ENCODE data around the gene PNMA1. TPM values are rescaled to one million over a fixed set of nuclear protein-coding genes. Genes with fewer than 3 reads are reported as not detected.

Gene PNMA1
- total and polyA plus RNA-seq, 9 of the 15 experiments (the other 6 are each of a cell fraction or from before 2014, with no cell fraction given) = 1.7 to 26.4 (median 8.7) TPM

DNA sequence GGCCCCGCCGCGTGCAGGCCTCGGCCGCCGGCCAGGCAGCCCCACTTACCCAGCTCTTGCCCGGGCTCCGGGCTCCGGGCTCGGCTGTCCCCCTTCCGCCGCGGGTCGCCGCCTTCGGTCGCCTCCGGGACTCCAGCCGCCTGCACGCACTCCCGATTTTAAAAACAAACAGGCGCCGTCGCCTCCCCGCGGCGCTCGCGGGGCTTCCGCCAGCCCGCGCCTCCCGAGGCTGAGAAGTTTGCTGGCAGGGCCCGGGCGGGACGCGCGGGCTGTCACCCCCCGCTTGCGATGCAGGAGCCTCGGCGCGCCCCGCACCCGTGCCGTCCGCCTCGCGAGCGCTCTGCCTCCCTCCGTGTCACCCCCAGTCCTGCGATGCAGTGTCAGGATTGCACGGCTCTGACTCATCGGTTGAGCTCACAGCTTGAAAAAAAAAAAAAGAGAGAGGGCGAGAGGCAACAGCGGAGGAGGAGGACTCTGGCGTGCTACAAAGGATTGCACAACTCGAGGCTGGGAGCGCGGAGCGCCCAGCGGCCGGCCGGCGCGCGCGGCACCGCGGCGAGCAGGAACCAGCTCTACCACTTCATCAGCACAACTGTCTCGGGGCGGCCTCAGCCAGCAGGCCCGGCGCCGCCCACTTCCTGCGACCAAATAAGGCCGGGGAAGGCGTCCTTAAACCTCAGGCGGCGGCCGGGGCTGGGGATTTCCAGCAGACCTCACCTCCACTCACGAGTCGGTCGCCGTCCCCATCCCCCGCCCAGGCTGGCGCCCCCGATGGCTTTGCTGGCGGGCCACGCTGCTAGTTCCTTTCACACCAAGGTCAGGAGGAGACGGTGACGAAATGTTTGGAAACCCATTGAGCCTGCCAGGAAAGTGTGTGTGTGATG lies 45.8 kb upstream of the PNMA1 start (continued):
- TF ChIP-seq, protein P1, sequence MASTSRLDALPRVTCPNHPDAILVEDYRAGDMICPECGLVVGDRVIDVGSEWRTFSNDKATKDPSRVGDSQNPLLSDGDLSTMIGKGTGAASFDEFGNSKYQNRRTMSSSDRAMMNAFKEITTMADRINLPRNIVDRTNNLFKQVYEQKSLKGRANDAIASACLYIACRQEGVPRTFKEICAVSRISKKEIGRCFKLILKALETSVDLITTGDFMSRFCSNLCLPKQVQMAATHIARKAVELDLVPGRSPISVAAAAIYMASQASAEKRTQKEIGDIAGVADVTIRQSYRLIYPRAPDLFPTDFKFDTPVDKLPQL (IDR thresholded peaks at IDR 0.05; ENCODE audit: extremely low read depth, insufficient read length) = no peak
- TF ChIP-seq TSC22D4 (tag; IDR thresholded peaks at IDR 0.05) (no peak), ZNF830 (CRISPR knock-in tag; IDR thresholded peaks at IDR 0.05) (no peak), ZNF384 (IDR thresholded peaks at IDR 0.05; ENCODE audit: low read depth, low read length) (peak; percentile 99), ZNF274 (IDR thresholded peaks at IDR 0.05; ENCODE audit: borderline replicate concordance, low read depth, low read length) (no peak), GTF2E2 (tag; IDR thresholded peaks at IDR 0.05) (no peak), SRSF9 (IDR thresholded peaks at IDR 0.05; ENCODE audit: borderline replicate concordance, low read depth, low read length) (no peak), MTA2 (IDR thresholded peaks at IDR 0.05; ENCODE audit: low read depth) (no peak), KAT8 (IDR thresholded peaks at IDR 0.05; ENCODE audit: low read depth) (no peak), STAT5B (CRISPR knock-in tag; IDR thresholded peaks at IDR 0.05) (no peak), SIX5 (IDR thresholded peaks at IDR 0.05; ENCODE audit: borderline replicate concordance in 1 of 2, insufficient read depth in 1 of 2, low read depth in 1 of 2, low read length in 2 of 2) (no peak), SREBF1 (IDR thresholded peaks at IDR 0.05; ENCODE audit: borderline replicate concordance, low read depth, low read length) (no peak), KDM5B (IDR thresholded peaks at IDR 0.05; ENCODE audit: insufficient replicate concordance, low read depth, low read length) (peak; percentile 60), GATAD2A (IDR thresholded peaks at IDR 0.05) (no peak), ZNF354B (CRISPR knock-in tag; IDR thresholded peaks at IDR 0.05) (no peak), HEY1 (CRISPR knock-in tag; IDR thresholded peaks at IDR 0.05; ENCODE audit: borderline replicate concordance) (no peak), DMBX1 (CRISPR knock-in tag; IDR thresholded peaks at IDR 0.05; ENCODE audit: borderline replicate concordance) (no peak), ZNF23 (CRISPR knock-in tag; IDR thresholded peaks at IDR 0.05) (no peak), SMC3 (conservative IDR thresholded peaks at IDR 0.05; ENCODE audit: insufficient read depth, low read depth, low read length) (no peak), CHAMP1 (IDR thresholded peaks at IDR 0.05) (no peak), TCF7L2 (IDR thresholded peaks at IDR 0.05; ENCODE audit: low read depth, low read length) (no peak)
- TF ChIP-seq, protein P2, sequence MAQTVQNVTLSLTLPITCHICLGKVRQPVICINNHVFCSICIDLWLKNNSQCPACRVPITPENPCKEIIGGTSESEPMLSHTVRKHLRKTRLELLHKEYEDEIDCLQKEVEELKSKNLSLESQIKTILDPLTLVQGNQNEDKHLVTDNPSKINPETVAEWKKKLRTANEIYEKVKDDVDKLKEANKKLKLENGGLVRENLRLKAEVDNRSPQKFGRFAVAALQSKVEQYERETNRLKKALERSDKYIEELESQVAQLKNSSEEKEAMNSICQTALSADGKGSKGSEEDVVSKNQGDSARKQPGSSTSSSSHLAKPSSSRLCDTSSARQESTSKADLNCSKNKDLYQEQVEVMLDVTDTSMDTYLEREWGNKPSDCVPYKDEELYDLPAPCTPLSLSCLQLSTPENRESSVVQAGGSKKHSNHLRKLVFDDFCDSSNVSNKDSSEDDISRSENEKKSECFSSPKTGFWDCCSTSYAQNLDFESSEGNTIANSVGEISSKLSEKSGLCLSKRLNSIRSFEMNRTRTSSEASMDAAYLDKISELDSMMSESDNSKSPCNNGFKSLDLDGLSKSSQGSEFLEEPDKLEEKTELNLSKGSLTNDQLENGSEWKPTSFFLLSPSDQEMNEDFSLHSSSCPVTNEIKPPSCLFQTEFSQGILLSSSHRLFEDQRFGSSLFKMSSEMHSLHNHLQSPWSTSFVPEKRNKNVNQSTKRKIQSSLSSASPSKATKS (CRISPR knock-in tag; IDR thresholded peaks at IDR 0.05) = no peak
- TF ChIP-seq, protein P3, sequence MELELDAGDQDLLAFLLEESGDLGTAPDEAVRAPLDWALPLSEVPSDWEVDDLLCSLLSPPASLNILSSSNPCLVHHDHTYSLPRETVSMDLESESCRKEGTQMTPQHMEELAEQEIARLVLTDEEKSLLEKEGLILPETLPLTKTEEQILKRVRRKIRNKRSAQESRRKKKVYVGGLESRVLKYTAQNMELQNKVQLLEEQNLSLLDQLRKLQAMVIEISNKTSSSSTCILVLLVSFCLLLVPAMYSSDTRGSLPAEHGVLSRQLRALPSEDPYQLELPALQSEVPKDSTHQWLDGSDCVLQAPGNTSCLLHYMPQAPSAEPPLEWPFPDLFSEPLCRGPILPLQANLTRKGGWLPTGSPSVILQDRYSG (tag; conservative IDR thresholded peaks at IDR 0.05; ENCODE audit: low read depth) = no peak
